SH-SY5Y (cell line): Measurements from ENCODE around the gene YY1.
A peak's percentile ranks its signal among the peaks of the same experiment; 100 is the strongest.

ENCODE experiments used
- GATA2 ChIP-seq: IDR thresholded peaks from 2 replicates; pipeline ENCODE4 v1.6.1; 2011; ENCODE audit warnings: mild to moderate bottlenecking, low read depth, low read length
- GATA3 ChIP-seq: IDR thresholded peaks from 2 replicates; pipeline ENCODE4 v1.6.1; 2011; ENCODE audit warnings: low read depth, mild to moderate bottlenecking, low read length, moderate library complexity

The YY1 gene

DNA sequence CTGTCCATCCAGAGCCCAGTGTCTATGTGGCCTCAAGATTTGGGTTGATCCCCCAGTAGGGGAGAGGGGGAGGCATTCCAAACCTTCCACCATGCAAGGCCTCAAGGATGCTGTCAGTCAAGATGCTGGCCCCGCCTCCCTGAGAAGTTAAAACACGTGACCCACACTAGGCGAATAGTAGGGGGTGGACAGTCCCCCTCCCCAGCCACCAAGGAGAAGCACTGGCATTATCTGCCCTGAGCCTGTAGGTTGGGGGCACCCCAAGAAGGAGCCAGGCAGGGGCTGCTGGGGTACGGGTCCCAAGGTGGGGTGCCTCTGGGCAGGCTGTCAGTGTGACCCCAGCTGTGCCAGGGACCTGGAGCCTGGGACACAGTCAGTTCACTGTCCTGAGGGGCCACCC is 65.0 kb downstream of the YY1 start:
- TF ChIP-seq GATA2 (no peak), GATA3 (no peak)

DNA sequence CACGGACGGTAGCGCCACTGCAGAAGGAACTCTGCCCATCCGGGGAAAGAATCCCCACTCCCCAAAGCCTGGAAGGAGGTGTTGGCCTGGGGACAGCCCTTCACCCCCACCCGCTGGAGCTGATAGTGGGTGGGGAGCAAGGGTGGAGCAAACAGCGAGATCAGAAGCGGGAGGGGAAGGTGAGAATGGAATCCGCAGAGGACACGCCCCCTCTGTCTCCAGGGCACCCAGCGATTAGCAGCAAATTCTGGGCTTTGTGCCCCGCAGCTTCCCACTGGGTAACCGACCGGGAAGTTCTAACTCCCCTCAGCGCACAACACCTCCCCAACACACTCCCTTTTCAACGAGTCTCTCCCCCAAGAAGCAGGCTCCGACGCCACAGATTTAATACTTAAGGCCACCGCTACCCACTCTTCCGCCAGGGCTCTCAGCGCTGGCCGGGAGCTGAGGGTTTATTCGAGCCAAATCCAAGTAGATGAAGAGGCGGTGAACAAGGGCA is 65.9 kb downstream of the YY1 start:
- TF ChIP-seq GATA3 (no peak), GATA2 (no peak)

DNA sequence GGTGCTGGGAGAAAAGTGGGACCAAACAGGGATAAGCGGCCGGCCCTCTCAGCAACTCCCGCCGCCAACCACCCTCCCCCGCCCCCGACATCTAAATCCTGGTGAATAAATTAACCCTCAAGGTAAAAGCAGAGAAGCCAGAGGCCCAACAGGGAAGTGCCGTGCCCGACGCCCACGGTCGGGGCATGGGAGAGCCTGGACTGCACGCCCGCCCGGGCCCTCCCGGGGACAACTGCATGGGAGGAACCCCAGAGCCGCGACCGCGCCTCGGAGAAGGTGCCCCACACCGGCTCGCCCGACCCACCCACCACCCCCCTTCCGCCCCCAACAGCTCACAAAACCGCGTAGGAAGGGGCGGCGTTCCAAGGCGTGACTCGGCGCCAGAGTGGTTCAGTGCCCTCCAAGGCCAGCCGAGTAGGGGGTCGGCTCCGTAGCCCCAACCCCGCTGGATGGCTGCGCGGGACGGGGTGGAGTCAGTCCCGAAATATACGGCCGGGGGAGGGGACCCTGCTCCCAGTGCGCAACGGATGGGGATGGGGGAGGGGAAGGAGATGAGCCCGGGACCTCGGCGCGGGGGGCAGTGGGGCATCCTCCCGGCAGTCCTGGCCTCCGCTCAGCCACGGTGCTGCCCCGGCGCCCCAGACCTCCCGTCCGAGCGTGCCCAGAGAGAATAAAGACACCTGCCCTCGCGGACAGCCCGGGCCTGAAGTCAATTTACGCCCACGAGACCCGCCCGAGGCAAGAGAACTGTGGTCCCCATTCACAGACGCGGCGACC is 66.6 kb downstream of the YY1 start:
- TF ChIP-seq GATA2 (no peak), GATA3 (no peak)

DNA sequence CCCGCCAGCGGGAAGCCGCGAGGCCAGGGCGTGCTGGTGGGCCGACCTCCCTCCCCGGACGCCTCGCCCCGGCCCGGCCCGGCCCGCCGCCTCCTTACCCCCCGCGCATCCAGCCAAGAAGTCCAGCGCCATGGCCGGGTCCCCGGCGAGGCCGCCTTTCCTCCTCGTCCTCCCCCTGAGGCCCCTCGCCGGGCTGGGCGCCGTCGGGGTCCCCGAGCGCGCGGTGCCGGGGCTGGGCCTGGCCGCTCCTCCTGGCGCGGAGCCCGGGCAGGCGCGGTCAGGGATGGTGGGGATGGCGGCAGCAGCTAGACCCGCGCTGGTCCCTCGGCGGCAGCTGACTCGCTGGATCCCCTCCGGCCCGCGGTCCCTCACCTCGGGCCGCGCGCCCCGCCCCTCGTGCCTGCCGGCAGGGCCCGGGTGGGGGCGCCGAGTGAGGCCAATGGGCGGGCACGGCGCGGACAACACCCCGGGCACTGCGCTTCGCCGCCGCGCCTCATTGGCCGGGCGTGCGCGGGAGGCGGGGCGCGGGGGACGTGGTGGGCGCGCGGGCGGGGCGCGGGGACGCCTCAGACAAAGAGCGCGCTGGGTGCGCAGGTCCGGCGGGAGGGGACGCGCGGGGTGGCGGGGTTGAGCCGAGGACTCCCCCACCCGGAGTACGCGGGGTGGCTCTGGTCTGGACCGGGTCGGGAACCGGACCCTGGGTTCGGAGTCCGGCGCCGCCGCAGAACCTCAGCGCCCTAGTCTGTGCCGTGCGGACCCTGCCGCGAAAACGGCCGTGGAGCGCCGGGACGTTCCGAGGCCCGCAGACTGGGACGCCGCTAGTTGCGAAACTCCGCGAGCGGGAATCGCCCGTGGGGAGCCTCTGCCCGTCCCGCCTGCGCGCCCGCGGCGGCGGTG is 67.4 kb downstream of the YY1 start, which contains the start of gene SLC25A29:
Gene SLC25A29, minus strand, starts transcription at position 344 of the 897 bp plus-strand sequence. Its CDS starts 212 bp downstream, at position 132.
- TF ChIP-seq GATA3 = no peak
- no peak for TF ChIP-seq GATA2

DNA sequence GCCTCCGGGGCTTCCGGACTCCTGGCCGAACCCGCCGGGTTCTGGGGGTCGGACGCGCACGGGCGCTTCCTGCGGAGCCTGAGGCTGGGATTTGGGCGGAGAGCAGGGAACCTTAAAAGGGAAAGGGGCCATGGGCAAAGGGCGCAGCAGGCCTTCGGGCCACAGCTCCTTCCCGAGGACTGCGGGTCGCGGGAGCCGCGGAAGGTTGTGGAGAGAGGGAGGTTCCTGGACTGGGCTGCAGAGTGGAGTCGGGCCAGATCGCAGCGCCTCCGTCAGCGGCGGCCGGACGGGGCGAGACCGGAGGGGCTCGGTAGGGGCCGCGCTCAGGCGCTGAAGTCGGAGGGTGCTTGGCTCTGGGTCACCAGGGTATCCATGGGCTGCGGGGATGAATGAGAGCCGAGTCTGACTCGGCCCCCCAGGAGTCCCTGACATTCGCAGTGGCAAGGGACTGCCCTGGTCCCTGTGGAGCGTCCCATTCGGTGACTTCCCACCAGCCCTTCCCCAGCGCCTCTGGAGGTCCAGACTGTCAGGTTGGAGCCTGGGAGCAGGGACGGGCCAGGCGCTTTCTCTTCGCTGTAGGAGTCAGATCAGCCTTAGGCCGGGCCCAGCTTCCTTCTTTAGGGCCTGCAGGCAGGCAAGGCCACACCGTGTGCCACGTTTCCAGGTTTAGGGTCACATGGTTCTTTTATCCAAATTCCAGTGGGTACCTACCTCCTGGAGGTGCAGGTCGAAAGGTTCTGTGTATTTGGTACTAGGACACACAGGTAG is 68.2 kb downstream of the YY1 start:
- TF ChIP-seq GATA2 (no peak), GATA3 (no peak)

DNA sequence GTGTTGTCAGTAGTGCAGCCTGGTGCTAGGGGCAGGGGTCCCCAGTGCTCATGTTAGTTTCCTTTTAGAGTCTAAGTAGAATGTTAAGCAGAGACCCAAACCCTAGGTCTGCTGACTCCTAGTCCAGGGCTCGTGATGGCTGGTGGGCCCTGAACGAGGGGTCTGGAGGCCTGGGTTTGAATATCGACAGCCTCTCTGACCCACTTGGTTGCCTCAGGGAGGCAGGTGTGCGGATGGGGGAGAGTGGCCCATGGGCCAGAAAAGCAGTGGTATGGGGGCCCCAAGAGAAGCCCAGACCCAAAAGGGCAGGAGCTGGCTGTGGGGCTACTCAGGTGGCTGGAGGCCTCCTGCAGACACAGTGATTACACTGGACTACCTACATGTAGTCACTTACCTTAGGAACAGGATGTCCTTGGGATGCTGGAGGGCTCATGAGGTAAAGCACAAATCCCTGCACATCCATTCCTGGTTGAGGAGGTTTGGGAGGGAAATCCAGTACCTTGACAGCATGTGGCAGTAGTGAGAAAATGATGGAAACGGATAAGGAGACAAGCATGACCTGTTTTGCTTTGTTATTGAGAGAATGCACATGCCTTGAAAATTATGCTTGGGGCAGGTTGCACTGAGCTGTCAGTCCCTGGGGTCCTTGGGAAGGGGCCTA is 69.0 kb downstream of the YY1 start:
- peak; percentile 37; the same call in 1 of the 2 replicates for TF ChIP-seq GATA2
- no peak for TF ChIP-seq GATA3

DNA sequence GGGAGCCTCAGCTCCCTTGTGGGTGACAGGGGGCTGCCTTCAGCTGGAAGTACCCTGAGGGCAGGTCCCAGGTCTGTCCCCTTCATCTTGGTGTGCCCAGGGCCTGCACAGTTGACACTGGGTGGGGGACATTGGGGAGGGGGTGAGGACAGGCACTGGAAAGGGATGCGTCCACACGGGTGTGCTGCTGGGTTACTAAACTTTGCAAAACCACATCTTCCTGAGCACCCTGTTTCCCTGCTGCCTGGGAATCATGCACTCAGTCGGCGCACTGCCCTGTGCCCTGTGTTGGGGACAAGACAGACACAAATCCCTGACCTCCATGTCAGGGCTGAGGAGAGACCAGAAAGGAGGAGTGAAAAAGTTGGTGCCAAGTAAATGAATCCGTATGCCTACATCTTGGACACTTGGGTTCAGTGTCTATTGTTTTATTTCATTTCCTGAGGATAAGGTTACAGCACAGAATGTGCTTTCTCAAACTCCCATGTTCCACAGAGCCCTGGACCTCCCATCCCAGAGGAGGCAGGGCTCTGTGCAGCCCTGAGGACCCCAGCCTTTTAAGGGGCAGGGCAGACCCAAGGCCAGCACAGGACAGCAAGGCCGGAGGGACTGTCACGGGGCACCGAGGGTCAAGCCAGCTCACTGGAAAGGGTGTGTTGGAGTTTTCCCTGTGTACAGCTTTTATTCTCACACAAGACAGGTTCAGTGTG is 70.2 kb downstream of the YY1 start:
- TF ChIP-seq GATA2 = no peak
- TF ChIP-seq GATA3 = no peak

DNA sequence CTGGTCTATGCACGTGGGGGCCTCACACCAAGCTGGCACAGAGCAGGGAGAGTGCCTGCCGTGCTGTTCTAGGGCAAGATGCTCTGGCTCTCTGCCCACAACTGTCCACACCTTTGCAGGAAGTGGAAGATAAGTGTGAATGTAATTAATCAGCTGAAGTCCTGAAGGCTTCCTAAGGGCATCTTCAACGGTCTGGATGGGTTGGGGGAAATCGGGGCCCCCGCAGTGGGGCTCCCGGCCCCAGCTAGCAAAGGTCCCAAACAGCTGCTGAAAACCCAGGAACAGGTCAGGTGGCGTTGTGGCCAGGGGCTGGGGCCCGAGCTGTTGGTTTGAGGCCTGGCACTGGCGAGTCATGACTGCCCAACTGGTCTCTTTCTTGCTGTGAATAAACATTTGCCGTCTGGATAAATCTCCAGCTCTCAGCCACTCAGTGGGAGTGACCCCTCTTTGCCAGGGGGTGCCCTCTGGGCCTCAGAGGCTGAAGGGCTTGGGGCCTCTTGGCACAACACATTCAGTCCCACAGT is 74.0 kb downstream of the YY1 start:
- TF ChIP-seq GATA2 = no peak
- no peak for TF ChIP-seq GATA3

DNA sequence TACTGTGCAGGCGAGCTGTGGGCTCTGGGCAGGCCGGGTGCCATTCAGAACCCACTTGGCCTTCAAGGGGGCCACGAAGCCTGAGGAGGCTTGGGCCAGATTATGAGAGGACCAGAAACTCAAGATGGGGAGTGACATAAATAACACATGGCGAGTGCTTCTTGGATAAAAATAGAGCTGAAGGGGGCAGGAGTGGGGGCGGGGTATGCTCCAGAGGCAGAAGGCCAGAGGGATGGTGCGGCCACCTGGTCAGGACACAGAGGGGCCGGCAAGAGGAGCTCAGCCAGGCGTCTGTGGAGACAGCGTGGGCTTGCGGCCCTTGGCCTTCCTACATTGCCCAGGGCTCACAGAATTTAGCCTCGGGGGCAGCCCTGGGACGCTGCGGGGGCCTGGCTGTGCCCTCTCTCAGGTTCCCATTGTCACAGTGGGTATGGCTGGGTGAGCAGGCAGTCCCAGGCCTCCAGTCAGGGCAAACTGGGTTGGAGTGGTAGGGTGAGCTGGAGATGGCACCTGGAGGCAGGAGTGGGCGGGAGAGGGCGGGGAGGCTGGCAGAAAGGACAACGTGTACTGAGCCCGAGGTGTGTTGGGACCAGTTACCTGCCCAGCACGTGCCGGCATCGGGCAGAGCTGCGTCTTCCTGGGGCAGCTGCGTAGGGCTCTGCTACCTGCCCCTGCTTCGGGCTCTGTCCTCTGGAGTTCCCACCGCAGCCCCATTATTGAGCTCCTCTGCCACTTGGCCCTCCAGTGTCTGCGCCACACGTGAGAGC is 74.7 kb downstream of the YY1 start:
- TF ChIP-seq GATA2 = no peak
- no peak for TF ChIP-seq GATA3

DNA sequence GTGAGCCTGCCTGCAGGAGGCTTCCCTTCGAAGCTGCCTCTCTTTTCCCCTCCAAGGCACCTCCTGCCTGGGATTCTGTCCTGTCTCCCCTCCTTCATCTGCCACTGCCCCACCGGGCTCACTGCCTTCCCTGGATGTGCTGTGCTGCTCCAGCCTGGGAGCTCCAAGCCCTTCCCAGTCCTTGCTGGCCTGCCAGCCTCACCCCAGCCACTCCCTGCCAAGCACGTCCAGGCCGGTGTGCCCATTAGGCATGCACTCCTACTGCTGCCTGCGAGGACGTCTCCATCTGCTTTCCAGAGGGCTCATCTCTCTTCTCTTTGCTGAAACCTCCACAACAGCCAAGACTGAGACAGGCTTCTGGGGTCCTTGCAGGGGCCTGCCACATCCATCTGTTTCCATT is 75.8 kb downstream of the YY1 start:
- no peak for TF ChIP-seq GATA2
- TF ChIP-seq GATA3 = no peak

DNA sequence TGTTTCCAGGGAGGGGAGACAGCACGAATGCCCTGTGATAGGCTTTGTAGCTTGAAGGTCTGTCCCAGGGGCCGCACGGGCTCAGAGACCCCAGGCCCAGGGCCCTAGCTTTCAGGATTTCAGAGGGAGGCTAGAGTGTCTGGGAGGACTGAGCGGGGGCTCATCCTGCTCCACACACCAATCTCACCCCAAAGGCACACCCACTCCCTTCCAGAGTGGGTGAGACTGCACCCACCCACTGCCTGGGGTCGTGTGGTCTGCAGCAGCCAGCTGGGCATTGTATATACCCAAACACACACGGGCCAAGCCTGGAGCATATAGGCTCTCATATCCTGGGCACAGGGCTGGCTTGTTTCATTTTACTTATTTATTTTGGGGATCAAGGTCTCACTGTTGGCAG is 78.4 kb downstream of the YY1 start:
- TF ChIP-seq GATA3 (no peak), GATA2 (no peak)
